B cell (primary cell): ENCODE measurements around the gene AGAP1. TPM values are rescaled to one million over a fixed set of nuclear protein-coding genes. Genes with fewer than 3 reads are reported as not detected.

Experiments
- ATAC-seq: fragments of 200-7000 bp; cut with Tn5 transposase; one replicate; pipeline ENCODE4 v1.10.0; 2021; ENCODE audit warnings: low read depth, mild to moderate bottlenecking, moderate number of reproducible peaks, moderate library complexity
- CTCF ChIA-PET: fragments of 350-600 bp; sonication (Branson Sonifier 250); formaldehyde crosslinking; loops from one replicate; lab custom pipeline; 2021; ENCODE audit warnings: antibody characterized with exemption, inconsistent platforms; lab: Charles Lee
- POLR2A ChIA-PET: fragments of 350-600 bp; sonication (Branson Sonifier 250); formaldehyde crosslinking; loops from one replicate; lab custom pipeline; 2021; ENCODE audit warnings: antibody characterized with exemption; lab: Charles Lee
- DNase-seq: peaks from one replicate; pipeline ENCODE4 v3.0.0; 2013
- H2AFZ ChIP-seq: 2 replicates; pipeline ENCODE4 v1.6.1; 2012; ENCODE audit warnings: mild to moderate bottlenecking, low read depth, low read length; ENCODE audit not compliant: insufficient read depth, poor library complexity, severe bottlenecking
- H3K27ac ChIP-seq, 2 donors: 1 replicate in 1 of 2; 2 replicates in 1 of 2; pipeline ENCODE4 v1.5.1; 2012 to 2013; ENCODE audit warnings: low read length in 2 of 2, mild to moderate bottlenecking in 2 of 2, moderate library complexity in 1 of 2
- H3K27me3 ChIP-seq, 4 experiments: fragments of 200-600 bp in 1 of 4; sonication (generic) in 1 of 4; replicated peaks in 1 of 4; 1 replicate in 2 of 4; 2 replicates in 2 of 4; pipeline versions ENCODE4 v1.6.1 to v1.7.0; 2013 to 2016; ENCODE audit warnings: low read length in 3 of 4, mild to moderate bottlenecking in 2 of 4, mixed read lengths in 1 of 4, moderate library complexity in 1 of 4; ENCODE audit not compliant: insufficient read depth in 4 of 4, control insufficient read depth in 3 of 4; ENCODE audit errors: control extremely low read depth in 1 of 4
- H3K36me3 ChIP-seq, 2 experiments: replicated peaks in 1 of 2; 1 replicate in 1 of 2; 2 replicates in 1 of 2; pipeline versions ENCODE4 v1.6.1 to v1.7.1; 2013; ENCODE audit warnings: low read length in 1 of 2; ENCODE audit not compliant: insufficient read depth in 2 of 2, control insufficient read depth in 1 of 2; ENCODE audit errors: control extremely low read depth in 1 of 2, extremely low read depth in 1 of 2
- H3K4me1 ChIP-seq, 2 donors: fragments of 200-600 bp in 1 of 2; sonication (generic) in 1 of 2; 1 replicate in 1 of 2; 2 replicates in 1 of 2; pipeline versions ENCODE4 v1.5.1 to v1.6.1; 2013 to 2017; ENCODE audit warnings: low read length in 2 of 2; ENCODE audit not compliant: control insufficient read depth in 2 of 2, insufficient read depth in 2 of 2
- H3K4me2 ChIP-seq: replicated peaks from 2 replicates; pipeline ENCODE3; 2012; ENCODE audit warnings: mild to moderate bottlenecking, low read depth, low read length; ENCODE audit not compliant: poor library complexity, severe bottlenecking
- H3K4me3 ChIP-seq, 5 experiments: fragments of 200-600 bp in 1 of 5; sonication (generic) in 1 of 5; 1 replicate in 3 of 5; 2 replicates in 2 of 5; pipeline versions ENCODE4 v1.5.1 to v1.7.0; 2011 to 2016; ENCODE audit warnings: low read length in 4 of 5, mild to moderate bottlenecking in 4 of 5, low read depth in 2 of 5, control low read depth in 1 of 5, moderate library complexity in 1 of 5; ENCODE audit not compliant: insufficient read depth in 1 of 5; ENCODE audit errors: control extremely low read depth in 1 of 5, extremely low read depth in 1 of 5
- H3K79me2 ChIP-seq: fragments of 200-600 bp; sonication (generic); one replicate; pipeline ENCODE4 v1.6.0; 2016; ENCODE audit warnings: low read length; ENCODE audit not compliant: control insufficient read depth, insufficient read depth
- H3K9ac ChIP-seq: fragments of 200-600 bp; sonication (generic); 2 replicates; pipeline ENCODE4 v1.6.1; 2017; ENCODE audit warnings: mild to moderate bottlenecking, low read length, moderate library complexity
- H3K9me3 ChIP-seq, 3 donors: one replicate each; pipeline versions ENCODE4 v1.6.1 to v1.7.1; 2013; ENCODE audit warnings: low read length in 2 of 3; ENCODE audit not compliant: control insufficient read depth in 2 of 3, insufficient read depth in 1 of 3; ENCODE audit errors: control extremely low read depth in 1 of 3
- H4K20me1 ChIP-seq: 2 replicates; pipeline ENCODE4 v1.6.0; 2012; ENCODE audit warnings: mild to moderate bottlenecking, low read length; ENCODE audit not compliant: insufficient read depth, control insufficient read depth, poor library complexity, severe bottlenecking
- H3K27ac Mint-ChIP-seq: one replicate; pipeline ENCODE4 v1.8.0; 2021; ENCODE audit warnings: mixed read lengths
- H3K27me3 Mint-ChIP-seq: one replicate; pipeline ENCODE4 v1.8.0; 2021; ENCODE audit warnings: mixed read lengths
- H3K4me1 Mint-ChIP-seq: one replicate; pipeline ENCODE4 v1.8.0; 2021; ENCODE audit warnings: mixed read lengths
- H3K4me3 Mint-ChIP-seq: one replicate; pipeline ENCODE4 v1.8.0; 2021; ENCODE audit warnings: mixed read lengths
- H3K9me3 Mint-ChIP-seq: one replicate; pipeline ENCODE4 v1.8.0; 2022; ENCODE audit warnings: mixed read lengths; ENCODE audit not compliant: insufficient read depth
- CTCF ChIP-seq: fragments of 200-600 bp; IDR thresholded peaks from one replicate; pipeline ENCODE4 v1.8.0; 2022; ENCODE audit warnings: antibody characterized with exemption, mild to moderate bottlenecking
- EZH2 ChIP-seq: IDR thresholded peaks from 2 replicates; pipeline ENCODE4 v1.6.1; 2012; ENCODE audit warnings: borderline replicate concordance, low read depth, mild to moderate bottlenecking, moderate library complexity, low read length; ENCODE audit not compliant: insufficient read depth, poor library complexity, severe bottlenecking
- WGBS: methylation state at CpG from one replicate; pipeline ENCODE4 v1.1.5; 2013; ENCODE audit warnings: missing lambda C conversion rate; ENCODE audit not compliant: insufficient coverage; 5-methylcytosine and 5-hydroxymethylcytosine counted together
- intact Hi-C: fragments of 100-400 bp; cut with micrococcal nuclease; formaldehyde crosslinking; loops from one replicate; pipeline ENCODE4 v1.10.0; 2022
- polyA plus RNA-seq: library from polyadenylated mRNA; depleted of rRNA; stranded (reverse); fragments of >200 nt; gene quantifications from 2 replicates; pipeline ENCODE4 v1.2.3, GENCODE V29; 2012
- total RNA-seq, 2 donors: library from RNA; stranded (reverse); fragments of 120-200 nt in 1 of 2; gene quantifications; 1 replicate in 1 of 2; 2 replicates in 1 of 2; pipeline versions ENCODE4 v1.2.3 to v1.2.4, GENCODE V29; 2013 to 2022

The AGAP1 gene
- total and polyA plus RNA-seq, 2 donors (not counting 1 experiment from before 2014, with no cell fraction given), result 0.01 TPM; not detected in 1

- CTCF ChIA-PET, result no interaction called here
- Histone ChIP-seq H3K36me3 (no peaks in the 10 kb centered on the region), H3K4me3 (no peak overlapping the region), H2AFZ (no peak overlapping the region), H3K27ac (no peak overlapping the region), H3K9ac (no peak overlapping the region), H3K4me1 (peaks cover 0 to 5% of the 10 kb centered on the region in 2 donors), H3K9me3 (no peaks in the 10 kb centered on the region), H4K20me1 (no peaks in the 10 kb centered on the region), H3K4me2 (no peak overlapping the region), H3K27me3 (peaks cover 0 to 28% (median 7%) of the 10 kb centered on the region in 4 experiments), H3K79me2 (no peaks in the 10 kb centered on the region)
- no peak for DNase-seq
- POLR2A ChIA-PET, result no interaction called here
- Mint-ChIP-seq H3K9me3 (no peaks in the 10 kb centered on the region), H3K27me3 (peaks cover 60% of the 10 kb centered on the region), H3K4me1 (peaks cover 21% of the 10 kb centered on the region), H3K4me3 (no peak overlapping the region), H3K27ac (no peak overlapping the region)
- WGBS, result 86% methylated on average over 8 of the region's 8 CpGs
- no peak for ATAC-seq
- intact Hi-C loops, result no loop called here
- no peak for TF ChIP-seq EZH2
- TF ChIP-seq CTCF, result no peak
These were observed 2.4 kb downstream of the AGAP1 start for GRCh38 chr2:235496239-235496621.

DNA sequence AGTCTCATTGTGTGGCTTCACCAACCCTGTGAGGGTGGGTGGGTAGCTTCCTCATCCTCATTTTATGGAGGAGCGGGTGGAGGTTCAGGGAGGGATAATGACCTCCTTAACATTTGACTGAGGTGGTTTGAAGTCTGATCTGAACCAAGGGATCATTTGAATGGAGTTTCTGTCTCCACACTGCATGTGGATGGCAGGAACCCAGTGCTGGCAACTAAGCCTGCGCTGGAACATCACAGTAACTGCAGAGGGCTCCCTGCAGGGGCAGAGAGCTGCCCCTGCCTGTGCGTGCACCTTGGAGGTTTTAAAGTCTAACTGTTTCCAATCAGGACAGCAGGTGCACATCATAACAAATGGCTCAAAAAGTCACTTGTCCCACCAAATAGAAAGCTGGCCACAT lies 3.3 kb downstream of the AGAP1 start:
- Histone ChIP-seq H3K27ac (no peak overlapping the region), H2AFZ (no peak overlapping the region), H3K4me1 (peaks cover 0 to 5% of the 10 kb centered on the region in 2 donors), H3K4me2 (no peak overlapping the region), H3K79me2 (no peaks in the 10 kb centered on the region), H3K27me3 (peaks cover 0 to 32% (median 14%) of the 10 kb centered on the region in 4 experiments), H3K9ac (no peak overlapping the region), H3K4me3 (no peak overlapping the region), H4K20me1 (no peaks in the 10 kb centered on the region), H3K9me3 (peaks cover 0 to under 1% (median 0%) of the 10 kb centered on the region in 3 donors), H3K36me3 (no peaks in the 10 kb centered on the region)
- ChIA-PET POLR2A (no interaction called here), CTCF (no interaction called here)
- intact Hi-C loops, result no loop called here
- 81% methylated on average over 2 of the region's 3 CpGs for WGBS
- Mint-ChIP-seq H3K4me1 (peaks cover 20% of the 10 kb centered on the region), H3K27ac (no peak overlapping the region), H3K4me3 (no peak overlapping the region), H3K27me3 (peaks cover 62% of the 10 kb centered on the region), H3K9me3 (no peaks in the 10 kb centered on the region)
- no peak for DNase-seq
- TF ChIP-seq EZH2 (no peak), CTCF (no peak)
- no peak for ATAC-seq
